Renal pelvis (tissue), 4 donors: Measurements from ENCODE around the gene LY6G6C. TPM values are rescaled to one million over a fixed set of nuclear protein-coding genes. Genes with fewer than 3 reads are reported as not detected.

Experiments
- DNase-seq: peaks from one replicate; pipeline ENCODE4 v3.0.0-alpha.2; 2013
- polyA plus RNA-seq, 3 donors: library from polyadenylated mRNA; unstranded; fragments of 120-200 nt; gene quantifications; one replicate each; pipeline ENCODE4 v1.2.1, GENCODE V29; 2013; ENCODE audit not compliant: insufficient read length in 3 of 3

Gene LY6G6C
- polyA plus RNA-seq, 3 donors, result 0.28 to 0.89 (median 0.69) TPM

GRCh38 chr6:31742894-31743293 lies 21.3 kb upstream of the LY6G6C start:
- no peak for DNase-seq

DNA sequence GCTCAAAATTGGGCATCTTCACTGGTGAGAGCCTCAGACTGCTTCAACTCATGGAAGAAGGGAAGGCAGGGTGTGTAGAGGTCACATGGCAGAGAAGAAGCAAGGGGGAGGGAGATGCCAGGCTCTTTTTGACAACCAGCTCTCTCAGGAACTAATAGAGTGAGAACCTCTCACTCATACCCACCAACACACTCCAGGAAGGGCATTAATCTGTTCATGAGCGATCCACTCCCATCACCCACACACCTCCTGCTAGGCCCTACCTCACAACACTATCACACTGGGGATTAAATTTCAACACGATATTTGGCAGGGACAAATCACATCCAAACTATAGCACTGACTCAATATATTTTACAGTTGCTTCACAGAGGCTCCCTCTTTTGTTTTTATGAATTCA lies 20.3 kb upstream of the LY6G6C start:
- DNase-seq, result no peak

DNA sequence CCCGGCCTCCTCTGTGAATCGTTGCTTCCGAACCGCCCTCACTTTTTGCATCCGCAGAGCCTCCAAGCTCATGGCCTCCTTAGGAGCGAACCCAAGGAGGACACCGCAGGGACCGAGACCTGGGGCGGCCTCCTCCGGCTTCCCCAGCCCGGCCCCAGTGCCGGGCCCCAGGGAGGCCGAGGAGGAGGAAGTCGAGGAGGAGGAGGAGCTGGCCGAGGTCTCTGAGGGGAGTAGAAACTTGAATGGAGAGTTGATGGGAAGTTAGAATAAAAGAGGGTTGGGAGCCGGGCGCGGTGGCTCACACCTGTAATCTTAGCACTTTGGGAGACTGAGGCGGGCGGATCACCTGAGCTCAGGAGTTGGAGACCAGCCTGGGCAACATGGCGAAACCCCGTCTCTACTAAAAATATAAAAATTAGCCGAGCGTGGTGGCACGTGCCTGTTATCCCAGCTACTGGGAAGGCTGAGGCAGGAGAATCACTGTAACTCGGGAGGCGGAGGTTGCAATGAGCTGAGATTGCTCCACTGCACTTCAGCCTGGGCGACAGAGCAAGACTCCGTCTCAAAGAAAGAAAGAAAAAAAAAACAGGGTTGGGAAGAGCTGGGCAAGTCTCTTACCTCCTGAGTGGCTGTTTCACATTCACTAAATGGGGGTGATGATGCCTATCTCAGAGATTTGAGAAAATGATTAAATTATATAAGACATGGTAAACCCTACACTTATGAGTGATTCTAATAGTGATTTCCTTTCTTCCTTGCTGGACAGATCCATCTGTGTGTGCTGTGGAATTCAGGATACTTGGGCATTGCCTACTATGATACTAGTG lies 19.1 kb upstream of the LY6G6C start:
- DNase-seq, result no peak

- peak; percentile 100 for DNase-seq
Observed at GRCh38 chr6:31739639-31740396, 18.3 kb upstream of the LY6G6C start, which contains the start of gene MSH5. MSH5 (plus strand) TSS chr6:31740005; CDS start chr6:31740467, 462 bp downstream.

DNA sequence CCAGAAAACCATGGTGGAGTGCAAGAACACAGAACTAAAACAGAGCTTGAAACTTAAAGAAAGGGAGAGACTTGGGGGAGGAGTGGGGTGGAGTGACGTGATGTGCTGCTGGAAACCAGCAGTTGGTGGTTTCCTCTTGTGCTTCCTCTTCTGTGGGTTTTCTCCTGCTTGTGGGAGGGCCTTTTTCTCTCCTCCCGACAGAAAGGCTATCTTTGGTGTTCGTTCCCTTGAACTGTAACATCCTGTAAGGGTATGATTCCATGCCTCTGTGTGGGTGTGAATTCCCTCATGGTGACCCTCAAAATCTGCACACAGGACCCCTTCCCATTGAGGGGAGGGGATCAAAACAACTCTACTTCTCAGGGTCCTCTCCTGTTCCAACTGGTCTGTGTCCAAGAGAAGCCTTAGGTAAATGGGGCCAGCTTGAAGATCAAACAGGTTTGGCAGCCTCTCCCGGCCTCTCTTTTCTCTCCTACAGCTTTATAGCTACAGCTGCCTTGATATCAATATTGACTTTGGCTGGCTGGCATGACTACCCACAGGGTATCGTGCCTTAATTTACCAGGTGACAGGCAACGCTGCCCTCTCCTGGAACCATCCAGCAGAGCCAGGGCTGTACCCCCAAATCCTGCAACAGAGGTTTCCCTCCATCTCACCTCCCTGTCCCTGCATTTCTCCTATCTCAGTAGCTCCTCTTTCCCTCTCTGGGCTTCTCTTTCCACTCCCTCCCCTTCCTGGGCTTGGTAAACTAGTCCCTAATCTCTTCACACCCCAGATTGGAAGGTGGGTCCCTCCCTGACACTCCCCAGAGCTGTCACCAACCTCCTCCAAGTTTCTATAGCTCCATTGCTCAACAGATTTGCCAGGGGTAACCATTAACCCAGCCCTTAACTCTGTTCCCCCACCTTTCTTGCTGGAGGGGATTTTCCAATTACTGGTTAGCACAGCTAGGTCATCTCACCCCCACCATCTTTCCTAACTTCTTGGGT lies 16.7 kb upstream of the LY6G6C start:
- no peak for DNase-seq

DNA sequence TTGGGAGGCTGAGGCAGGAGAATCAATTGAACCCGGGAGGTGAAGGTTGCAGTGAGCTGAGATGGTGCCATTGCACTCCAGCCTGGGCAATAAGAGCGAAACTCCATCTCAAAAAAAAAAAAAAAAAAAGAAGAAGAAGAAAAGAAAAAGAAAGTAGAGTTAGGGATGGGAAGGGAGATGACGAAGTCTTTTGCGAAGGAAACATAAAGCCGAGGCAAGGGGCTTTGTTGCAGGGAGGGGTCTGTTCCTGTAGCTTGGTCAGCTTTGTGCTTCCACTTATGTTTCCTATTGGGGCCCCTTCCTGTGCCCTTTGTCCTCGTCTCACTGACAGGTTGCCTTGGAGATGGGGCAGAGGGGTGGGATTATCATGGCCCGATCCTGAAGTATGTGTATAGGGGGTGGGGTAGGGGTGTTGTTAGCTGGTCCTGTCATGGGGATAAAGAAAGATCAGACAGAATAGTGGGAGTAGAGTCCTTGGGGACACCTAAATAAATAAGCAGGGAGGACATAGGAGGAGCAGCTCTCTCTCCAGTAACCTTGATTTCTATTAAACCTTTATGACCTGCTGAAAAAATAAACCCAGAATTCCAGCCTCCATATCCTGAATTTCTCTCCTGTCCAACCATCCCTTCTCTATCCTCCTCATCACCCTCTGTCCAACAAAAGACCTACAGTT lies 15.9 kb upstream of the LY6G6C start:
- DNase-seq, result no peak

DNA sequence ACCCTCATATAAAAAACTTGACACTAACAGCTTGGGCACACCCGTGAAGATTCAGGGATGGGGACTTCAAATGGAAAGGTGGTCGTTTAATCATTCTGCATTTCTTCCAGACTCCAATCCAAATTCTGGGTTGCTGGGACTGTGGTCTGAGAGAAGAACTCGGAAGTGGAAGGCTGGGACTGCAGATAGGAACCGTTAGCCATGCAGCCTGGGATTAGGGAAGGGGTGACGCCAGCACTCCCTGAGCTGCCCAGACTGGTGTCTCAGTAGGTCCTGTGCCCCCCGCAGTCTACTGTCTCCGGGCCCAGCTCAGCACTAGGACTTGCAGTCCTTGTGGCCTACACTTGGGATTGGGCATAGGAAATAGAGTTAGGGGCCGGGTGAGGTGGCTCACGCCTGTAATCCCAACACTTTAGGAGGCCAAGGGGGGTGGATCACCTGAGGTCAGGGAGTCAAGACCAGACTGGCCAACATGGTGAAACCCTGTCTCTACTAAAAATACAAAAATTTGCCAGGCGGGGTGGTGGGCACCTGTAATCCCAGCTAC lies 15.3 kb upstream of the LY6G6C start:
- DNase-seq, result no peak

GRCh38 chr6:31736021-31736767 lies 14.6 kb upstream of the LY6G6C start, which contains the start of gene CLIC1:
CLIC1 (minus strand) TSS chr6:31736530; CDS start chr6:31736300, 230 bp downstream.
- DNase-seq, result no peak

GRCh38 chr6:31734821-31735406 lies 13.4 kb upstream of the LY6G6C start:
- DNase-seq, result no peak

GRCh38 chr6:31734247-31734820 lies 12.8 kb upstream of the LY6G6C start:
- DNase-seq, result no peak

DNA sequence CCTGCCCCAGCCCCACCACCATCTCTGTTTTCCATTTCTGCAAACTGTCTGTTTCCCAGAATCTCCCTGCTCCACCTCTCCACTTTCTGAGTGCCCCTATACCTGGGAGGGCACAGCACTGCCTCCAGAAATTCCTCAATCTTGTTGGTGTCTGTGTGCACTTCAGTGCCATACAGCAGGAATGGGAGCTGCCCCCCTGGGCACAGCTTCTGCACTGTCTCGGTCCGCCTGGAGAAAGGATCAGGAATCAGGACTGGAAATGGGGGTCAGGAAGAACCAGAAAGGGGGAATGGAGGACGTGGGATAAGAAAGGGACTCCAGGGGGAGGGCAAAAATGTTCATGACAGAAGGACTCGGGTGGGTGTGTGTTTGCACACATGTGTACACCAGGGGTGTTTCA lies 12.2 kb upstream of the LY6G6C start:
- no peak for DNase-seq

DNA sequence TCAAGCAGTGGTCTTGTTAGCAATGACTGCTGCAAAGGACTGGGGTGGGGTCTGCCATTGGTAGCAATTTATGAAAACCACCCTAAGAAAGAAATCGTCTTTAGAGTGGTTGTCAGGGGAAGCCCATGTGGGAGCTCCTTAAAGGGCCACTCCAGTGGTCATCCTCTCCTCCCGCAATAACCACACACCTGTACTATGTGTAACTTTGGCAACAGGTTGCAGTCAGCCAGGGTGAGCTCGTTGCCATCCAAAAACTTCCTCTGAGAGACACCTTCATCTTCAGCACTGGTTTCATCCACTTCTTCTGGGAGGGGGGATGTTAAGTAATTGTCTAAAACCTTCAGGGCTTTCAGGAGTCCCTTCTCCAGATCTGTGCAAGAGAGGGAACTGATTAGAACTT lies 10.5 kb upstream of the LY6G6C start:
- no peak for DNase-seq

GRCh38 chr6:31730631-31731086 lies 9.1 kb upstream of the LY6G6C start:
- no peak for DNase-seq

DNA sequence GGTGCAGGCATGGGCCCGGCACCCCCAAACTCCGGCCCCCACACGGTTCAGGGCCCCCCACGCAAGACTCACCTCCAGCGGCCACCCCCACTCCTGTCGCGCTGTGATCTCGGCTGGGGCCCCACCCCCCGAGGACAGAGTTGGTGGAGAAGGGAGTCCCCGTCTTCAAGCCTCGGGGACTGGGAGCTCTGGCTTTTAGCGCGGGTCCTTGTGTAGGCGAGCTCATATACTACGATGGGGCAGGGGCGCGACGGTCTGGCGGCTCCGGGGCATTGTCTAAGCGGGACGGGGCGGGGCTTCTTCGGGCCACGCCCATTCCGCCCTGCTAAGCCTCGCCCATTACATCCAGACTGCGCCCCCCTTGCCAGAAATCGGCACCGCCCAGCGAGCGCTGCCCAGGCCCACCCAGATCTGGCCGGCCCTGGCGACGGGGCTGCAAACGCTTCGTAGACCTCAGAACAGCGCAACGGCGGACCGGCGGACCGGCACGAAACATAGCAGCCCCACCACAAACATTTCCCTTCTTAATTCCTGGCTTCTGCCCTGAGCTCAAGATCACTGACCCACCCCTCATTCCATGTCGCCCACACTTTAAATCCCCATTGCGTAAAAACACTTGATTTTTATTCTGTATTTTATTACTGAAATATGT lies 8.6 kb upstream of the LY6G6C start:
- DNase-seq, result peak; percentile 93

DNA sequence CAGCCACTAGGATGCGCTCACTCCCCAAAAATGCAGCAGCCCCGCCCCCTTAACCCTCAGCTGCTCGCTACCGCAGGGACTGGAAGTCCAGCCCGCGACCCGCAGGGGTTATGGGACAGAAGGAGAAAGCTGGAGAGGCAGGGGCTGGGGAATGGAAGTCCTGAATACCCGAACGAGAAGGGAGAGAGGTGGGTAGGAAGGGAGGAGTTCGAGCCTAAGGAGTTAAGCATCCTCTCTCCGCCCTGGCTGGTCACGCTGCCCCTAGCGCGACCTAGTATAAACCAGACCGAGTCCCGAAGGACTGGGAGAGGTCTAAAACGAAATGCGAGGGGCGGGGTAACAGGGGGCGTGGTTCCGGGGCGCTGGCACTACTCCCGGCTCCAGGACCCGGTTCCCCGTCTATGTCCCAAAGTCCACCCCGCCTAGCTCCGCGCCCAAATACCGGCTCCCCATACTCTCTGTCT lies 8.0 kb upstream of the LY6G6C start:
- DNase-seq, result peak; percentile 94

DNA sequence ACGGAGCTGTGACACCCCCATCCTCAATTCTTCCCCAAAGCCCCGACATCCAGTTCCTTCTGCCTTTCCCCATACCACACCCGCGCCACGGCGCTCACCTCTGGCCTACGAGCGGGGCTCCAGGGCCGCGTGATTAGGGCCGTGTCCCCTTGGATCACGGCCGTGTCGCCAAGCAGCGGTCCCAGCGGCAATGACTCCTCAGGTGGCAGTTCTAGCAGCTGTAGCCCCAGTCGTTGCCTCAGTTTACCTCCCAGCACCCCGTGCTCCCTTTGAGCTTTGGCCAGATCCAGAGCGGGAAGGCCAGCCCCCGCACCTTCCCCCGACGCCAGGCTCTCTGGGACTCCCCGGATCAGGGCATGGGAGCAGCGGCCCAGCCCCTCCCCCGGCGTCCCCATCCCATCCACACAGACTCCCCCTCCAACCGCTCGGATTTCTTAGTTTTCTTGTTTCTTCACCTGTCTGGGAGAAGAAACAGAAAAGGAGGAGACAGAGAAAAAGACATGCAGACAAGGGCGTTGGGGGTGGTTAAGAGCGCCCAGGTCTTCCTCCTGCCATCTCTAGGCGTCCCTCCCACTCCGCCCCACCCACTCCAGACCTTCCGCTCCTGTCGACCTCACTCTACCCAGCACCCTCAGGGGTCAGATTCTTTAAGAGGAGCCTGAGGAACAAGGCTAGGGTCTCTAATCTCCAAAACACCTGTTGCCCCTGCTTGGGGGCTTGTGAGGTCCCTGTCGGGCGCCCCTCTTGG lies 7.4 kb upstream of the LY6G6C start, which contains the start of gene DDAH2:
DDAH2 (minus strand) TSS at position 533 of the 748 bp plus-strand sequence; CDS start at position 395, 138 bp downstream.
- DNase-seq, result no peak
